Measurements from ENCODE around the gene PRKACA. TPM values are rescaled to one million over a fixed set of nuclear protein-coding genes. Genes with fewer than 3 reads are reported as not detected.

PRKACA gene
- total RNA-seq, 1 donor from 2014 or later, result 82.9 TPM

DNA sequence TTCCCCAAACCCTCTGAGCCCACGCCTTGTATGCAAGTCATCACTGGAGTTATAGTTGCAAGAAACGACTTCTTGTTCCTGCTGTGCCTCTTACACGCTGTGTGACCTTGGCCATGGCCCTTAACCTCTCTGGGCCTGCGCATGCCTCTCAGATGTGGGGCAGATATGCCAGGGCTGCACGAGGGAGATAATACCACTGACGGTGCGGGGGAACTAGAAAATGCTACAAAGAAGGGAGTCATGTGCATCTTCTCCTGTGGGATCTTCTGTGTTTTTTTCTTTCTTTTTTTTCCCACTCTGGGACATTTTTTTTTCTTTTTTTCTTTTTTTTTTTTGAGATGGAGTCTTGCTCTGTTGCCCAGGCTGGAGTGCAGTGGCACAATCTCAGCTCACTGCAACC is 22.7 kb downstream of the PRKACA start:
- no peak overlapping the region for H3K4me3 Mint-ChIP-seq (ENCODE audit: unreplicated experiment)
- DNase-seq, result no peak
- H3K27ac Mint-ChIP-seq (ENCODE audit: unreplicated experiment), result no peak overlapping the region
- H3K9me3 Mint-ChIP-seq (ENCODE audit: unreplicated experiment), result peaks cover 11% of the 10 kb centered on the region
- H3K4me1 Mint-ChIP-seq (ENCODE audit: low read depth, unreplicated experiment), result peaks cover 4% of the 10 kb centered on the region
- H3K27me3 Mint-ChIP-seq (ENCODE audit: unreplicated experiment), result peaks cover 8% of the 10 kb centered on the region
- TF ChIP-seq, protein P1, sequence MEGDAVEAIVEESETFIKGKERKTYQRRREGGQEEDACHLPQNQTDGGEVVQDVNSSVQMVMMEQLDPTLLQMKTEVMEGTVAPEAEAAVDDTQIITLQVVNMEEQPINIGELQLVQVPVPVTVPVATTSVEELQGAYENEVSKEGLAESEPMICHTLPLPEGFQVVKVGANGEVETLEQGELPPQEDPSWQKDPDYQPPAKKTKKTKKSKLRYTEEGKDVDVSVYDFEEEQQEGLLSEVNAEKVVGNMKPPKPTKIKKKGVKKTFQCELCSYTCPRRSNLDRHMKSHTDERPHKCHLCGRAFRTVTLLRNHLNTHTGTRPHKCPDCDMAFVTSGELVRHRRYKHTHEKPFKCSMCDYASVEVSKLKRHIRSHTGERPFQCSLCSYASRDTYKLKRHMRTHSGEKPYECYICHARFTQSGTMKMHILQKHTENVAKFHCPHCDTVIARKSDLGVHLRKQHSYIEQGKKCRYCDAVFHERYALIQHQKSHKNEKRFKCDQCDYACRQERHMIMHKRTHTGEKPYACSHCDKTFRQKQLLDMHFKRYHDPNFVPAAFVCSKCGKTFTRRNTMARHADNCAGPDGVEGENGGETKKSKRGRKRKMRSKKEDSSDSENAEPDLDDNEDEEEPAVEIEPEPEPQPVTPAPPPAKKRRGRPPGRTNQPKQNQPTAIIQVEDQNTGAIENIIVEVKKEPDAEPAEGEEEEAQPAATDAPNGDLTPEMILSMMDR (IDR thresholded peaks at IDR 0.05; ENCODE audit: partially characterized antibody, unreplicated experiment), result no peak
- peaks cover 4% of the 10 kb centered on the region for H3K36me3 Mint-ChIP-seq (ENCODE audit: unreplicated experiment)

DNA sequence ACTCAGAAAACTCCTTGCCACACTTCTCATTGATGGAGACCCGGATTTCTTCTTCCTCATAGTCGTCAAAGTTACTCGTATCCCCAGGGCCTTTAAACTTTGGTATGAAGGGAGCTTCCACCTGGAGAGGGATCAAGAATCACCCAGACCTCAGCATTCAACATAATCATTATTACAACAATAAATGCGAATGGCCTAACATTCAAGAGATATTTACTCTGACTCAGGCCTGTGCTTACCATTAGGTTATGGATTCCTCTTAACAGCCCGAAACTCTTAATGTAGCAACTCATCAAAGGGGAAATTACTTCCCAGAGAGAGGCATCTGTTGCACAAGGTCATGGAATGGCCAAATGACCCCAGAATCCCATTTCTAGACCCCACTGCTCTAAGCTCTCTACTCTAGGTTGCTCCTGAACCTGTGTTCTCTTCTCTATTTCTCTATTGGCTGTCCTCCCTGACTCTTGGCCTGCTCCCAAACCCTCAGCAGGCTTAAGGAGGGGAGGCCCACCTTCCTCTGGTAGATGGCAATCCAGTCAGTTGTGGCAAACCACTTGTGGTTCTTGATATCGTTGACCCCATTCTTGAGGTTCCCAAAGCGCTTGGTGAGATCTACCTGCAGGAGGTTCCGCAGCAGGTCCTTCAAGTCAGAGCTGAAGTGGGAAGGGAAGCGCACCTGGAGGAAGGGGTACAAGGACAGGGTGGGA is 24.3 kb downstream of the PRKACA start:
- H3K9me3 Mint-ChIP-seq (ENCODE audit: unreplicated experiment), result peaks cover 15% of the 10 kb centered on the region

DNA sequence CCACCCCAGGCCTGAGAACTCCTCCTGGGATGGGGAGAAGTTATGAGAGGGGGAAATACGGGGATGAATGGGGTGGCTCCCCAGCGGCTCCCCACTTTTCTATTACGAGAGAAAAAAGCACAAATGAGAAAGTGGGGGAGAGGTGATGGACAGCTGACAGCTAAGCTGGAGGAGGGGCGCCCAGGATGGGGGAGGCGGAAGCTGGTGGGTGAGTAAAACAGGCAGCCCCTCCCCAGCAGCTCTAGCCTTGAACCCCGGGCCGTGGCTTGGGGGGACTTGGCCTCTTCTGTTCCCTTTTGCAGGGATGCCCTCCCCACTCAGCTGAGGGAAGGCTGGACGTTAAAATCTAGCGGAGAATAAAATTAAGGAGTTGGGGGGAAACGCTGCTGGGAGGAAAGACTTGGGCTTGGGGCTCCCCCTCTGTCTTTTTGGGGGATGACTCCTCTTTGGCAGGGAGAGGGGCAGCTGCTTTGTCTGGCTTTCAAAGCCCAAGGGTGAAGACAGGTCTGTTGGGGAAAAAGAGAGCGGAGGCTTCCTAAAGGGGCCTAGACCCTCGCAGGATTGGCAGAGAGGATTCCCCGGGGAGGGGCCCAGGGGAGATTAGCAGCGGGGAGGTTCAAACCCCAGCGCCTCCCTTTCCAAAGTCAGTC is 25.6 kb downstream of the PRKACA start:
- no peak for DNase-seq
- peak overlapping the region; percentile 93 for H3K4me3 Mint-ChIP-seq (ENCODE audit: unreplicated experiment)
- H3K36me3 Mint-ChIP-seq (ENCODE audit: unreplicated experiment), result peaks cover 9% of the 10 kb centered on the region
- H3K27me3 Mint-ChIP-seq (ENCODE audit: unreplicated experiment), result peaks cover 8% of the 10 kb centered on the region
- TF ChIP-seq, protein P1 (IDR thresholded peaks at IDR 0.05; ENCODE audit: partially characterized antibody, unreplicated experiment), result no peak
- peaks cover 18% of the 10 kb centered on the region for H3K9me3 Mint-ChIP-seq (ENCODE audit: unreplicated experiment)
- H3K4me1 Mint-ChIP-seq (ENCODE audit: low read depth, unreplicated experiment), result peaks cover 8% of the 10 kb centered on the region
- H3K27ac Mint-ChIP-seq (ENCODE audit: unreplicated experiment), result peak overlapping the region; percentile 84

More for the DNA sequence above, 24.3 kb downstream of the PRKACA start:
- H3K4me3 Mint-ChIP-seq (ENCODE audit: unreplicated experiment), result peak overlapping the region; percentile 34
- peaks cover 8% of the 10 kb centered on the region for H3K4me1 Mint-ChIP-seq (ENCODE audit: low read depth, unreplicated experiment)
- H3K27ac Mint-ChIP-seq (ENCODE audit: unreplicated experiment), result no peak overlapping the region
- no peak for DNase-seq
- H3K36me3 Mint-ChIP-seq (ENCODE audit: unreplicated experiment), result peaks cover 9% of the 10 kb centered on the region
- H3K27me3 Mint-ChIP-seq (ENCODE audit: unreplicated experiment), result peaks cover 12% of the 10 kb centered on the region
- TF ChIP-seq, protein P1 (IDR thresholded peaks at IDR 0.05; ENCODE audit: partially characterized antibody, unreplicated experiment), result no peak

DNA sequence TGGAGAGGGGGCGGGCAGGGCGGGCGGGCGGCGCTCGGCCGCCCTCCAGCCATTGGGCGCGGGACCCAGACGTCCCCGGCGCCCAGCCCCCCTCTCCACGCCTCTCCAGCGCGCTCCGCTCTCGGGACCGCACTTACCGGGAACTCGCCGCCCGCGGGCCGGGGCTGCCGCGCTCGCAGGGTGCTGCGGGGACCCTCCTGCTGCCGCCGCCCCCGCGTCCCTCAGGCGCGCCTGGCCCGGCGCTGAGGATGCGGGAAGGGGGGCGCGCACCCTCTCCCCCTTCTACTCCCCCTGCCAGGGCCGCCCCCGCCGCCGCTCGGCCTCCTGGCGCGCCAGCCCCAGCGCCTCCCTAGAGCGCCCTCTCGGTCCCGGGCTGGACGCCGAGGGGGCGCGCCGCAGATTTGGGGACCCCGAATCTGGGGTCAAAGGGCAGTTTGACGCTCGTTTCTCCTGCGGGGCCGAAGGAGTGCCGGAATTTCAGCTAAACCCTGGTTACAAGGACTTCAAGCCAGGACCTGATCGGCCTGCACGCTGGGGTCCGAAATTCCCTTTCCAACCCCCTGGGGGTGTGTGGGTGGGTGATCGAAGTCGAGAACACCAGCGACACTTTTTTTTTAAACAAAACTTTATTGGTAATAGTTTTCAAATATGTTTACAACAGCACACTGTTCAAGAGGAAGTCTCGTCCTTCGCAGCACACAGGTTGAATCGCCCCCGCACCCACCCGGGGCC is 26.3 kb downstream of the PRKACA start:
- Mint-ChIP-seq H3K4me3 (ENCODE audit: unreplicated experiment) (peak overlapping the region; percentile 93), H3K27me3 (ENCODE audit: unreplicated experiment) (peaks cover 8% of the 10 kb centered on the region)

More for the DNA sequence above, 26.3 kb downstream of the PRKACA start:
- H3K9me3 Mint-ChIP-seq (ENCODE audit: unreplicated experiment), result peaks cover 15% of the 10 kb centered on the region
- H3K4me1 Mint-ChIP-seq (ENCODE audit: low read depth, unreplicated experiment), result peaks cover 8% of the 10 kb centered on the region
- DNase-seq, result peak; percentile 61
- peak overlapping the region; percentile 84 for H3K27ac Mint-ChIP-seq (ENCODE audit: unreplicated experiment)
- TF ChIP-seq, protein P1 (IDR thresholded peaks at IDR 0.05; ENCODE audit: partially characterized antibody, unreplicated experiment), result peak; percentile 13
- peaks cover 9% of the 10 kb centered on the region for H3K36me3 Mint-ChIP-seq (ENCODE audit: unreplicated experiment)

All from glutamatergic neuron (in vitro differentiated cells).